ENCODE results near the gene PTP4A1.

The PTP4A1 gene

DNA sequence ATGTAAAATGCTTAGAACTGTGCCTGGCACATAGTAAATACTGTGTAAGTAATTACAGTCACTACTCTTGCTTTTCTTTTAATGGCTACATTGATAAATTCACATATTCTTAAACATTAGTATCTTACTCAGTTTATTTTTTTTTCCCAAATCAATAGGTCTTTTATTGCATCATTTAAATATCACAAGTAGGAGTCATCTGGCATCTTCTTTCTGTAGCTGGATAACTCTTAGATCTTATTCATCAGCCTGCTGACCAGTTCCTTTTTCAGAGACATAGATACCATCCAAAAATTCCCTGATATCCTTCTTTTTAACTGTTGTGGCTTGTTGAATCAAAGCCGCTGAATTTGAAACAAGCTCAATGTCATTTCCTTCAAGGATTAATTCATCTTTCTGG, 43.3 kb downstream of the PTP4A1 start:
- TF ChIP-seq RARB (CRISPR knock-in tag; IDR thresholded peaks at IDR 0.05): no peak
- TF ChIP-seq CSDC2 (CRISPR knock-in tag; IDR thresholded peaks at IDR 0.05): no peak
- no peak for TF ChIP-seq BACH2 (CRISPR knock-in tag; IDR thresholded peaks at IDR 0.05; ENCODE audit: borderline replicate concordance)
- no peak for TF ChIP-seq GLIS3 (CRISPR knock-in tag; IDR thresholded peaks at IDR 0.05)
- no peak for TF ChIP-seq ZFP3 (CRISPR knock-in tag; IDR thresholded peaks at IDR 0.05)
- no peak for TF ChIP-seq SNAI2 (CRISPR knock-in tag; IDR thresholded peaks at IDR 0.05)
- no peak for TF ChIP-seq ZNF8 (CRISPR knock-in tag; IDR thresholded peaks at IDR 0.05)
- no peak for TF ChIP-seq ARNTL (CRISPR knock-in tag; IDR thresholded peaks at IDR 0.05; ENCODE audit: borderline replicate concordance, low read depth)
- TF ChIP-seq ZFP30 (CRISPR knock-in tag; IDR thresholded peaks at IDR 0.05): no peak
- TF ChIP-seq TCF4 (CRISPR knock-in tag; IDR thresholded peaks at IDR 0.05; ENCODE audit: borderline replicate concordance): no peak
- no peak for TF ChIP-seq CSRNP3 (CRISPR knock-in tag; IDR thresholded peaks at IDR 0.05)
- TF ChIP-seq PATZ1 (CRISPR knock-in tag; IDR thresholded peaks at IDR 0.05; ENCODE audit: borderline replicate concordance): no peak
- TF ChIP-seq ESRRG (CRISPR knock-in tag; IDR thresholded peaks at IDR 0.05): no peak
- TF ChIP-seq, protein P1, sequence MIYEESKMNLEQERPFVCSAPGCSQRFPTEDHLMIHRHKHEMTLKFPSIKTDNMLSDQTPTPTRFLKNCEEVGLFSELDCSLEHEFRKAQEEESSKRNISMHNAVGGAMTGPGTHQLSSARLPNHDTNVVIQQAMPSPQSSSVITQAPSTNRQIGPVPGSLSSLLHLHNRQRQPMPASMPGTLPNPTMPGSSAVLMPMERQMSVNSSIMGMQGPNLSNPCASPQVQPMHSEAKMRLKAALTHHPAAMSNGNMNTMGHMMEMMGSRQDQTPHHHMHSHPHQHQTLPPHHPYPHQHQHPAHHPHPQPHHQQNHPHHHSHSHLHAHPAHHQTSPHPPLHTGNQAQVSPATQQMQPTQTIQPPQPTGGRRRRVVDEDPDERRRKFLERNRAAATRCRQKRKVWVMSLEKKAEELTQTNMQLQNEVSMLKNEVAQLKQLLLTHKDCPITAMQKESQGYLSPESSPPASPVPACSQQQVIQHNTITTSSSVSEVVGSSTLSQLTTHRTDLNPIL (CRISPR knock-in tag; IDR thresholded peaks at IDR 0.05; ENCODE audit: low read depth): no peak
- TF ChIP-seq TSHZ2 (CRISPR knock-in tag; IDR thresholded peaks at IDR 0.05): no peak
- no peak for TF ChIP-seq ZC3H10 (CRISPR knock-in tag; IDR thresholded peaks at IDR 0.05)
- no peak for TF ChIP-seq PPARA (CRISPR knock-in tag; IDR thresholded peaks at IDR 0.05; ENCODE audit: borderline replicate concordance)
- TF ChIP-seq TOX (CRISPR knock-in tag; IDR thresholded peaks at IDR 0.05; ENCODE audit: borderline replicate concordance): no peak
- TF ChIP-seq ZNF565 (CRISPR knock-in tag; conservative IDR thresholded peaks at IDR 0.05; ENCODE audit: low read depth): no peak

More for the DNA sequence above, 43.3 kb downstream of the PTP4A1 start:
- ATAC-seq: no peak

Measured in SK-N-SH treated with all-trans-retinoic acid at 6 μM for 48 hours (cell line).